ENCODE results near the gene LRRC8B.

The LRRC8B gene

DNA sequence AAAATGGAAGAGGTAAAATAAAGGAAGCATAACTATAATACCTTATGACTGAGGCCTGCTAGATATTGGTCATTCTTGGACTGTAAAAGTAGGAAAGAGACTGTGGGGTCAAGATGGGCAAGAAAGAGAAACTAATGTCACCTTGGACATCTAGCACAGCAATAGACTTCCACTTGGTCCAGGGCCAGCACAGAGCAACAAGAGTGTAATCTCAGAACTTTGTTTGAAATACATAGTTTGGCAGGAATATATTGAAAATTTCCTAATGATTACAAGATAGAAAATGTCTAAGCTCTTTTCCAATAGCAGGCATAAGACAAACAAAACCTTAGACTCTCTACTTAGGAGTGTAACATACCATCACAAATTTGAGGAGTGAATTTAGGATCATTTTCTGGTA, 112.9 kb downstream of the LRRC8B start:
- no peak for FAIRE-seq

DNA sequence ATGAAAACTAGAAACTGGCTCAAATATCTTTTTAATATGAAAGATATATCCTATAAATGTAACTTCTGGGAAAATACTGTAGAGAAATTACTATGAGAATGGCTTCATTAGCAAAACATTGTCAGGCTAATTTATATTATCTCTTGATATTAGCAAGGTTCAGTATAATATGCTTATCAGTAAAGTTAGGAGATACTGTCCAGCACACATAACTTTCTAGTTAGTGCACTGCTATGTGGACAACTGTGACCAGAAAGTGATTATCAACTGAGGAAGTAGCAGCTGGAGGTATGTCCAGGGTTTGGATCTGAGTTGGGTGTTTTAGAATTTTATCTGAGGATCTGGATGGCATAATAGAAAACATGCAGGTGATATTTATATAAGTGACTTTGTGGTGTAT, 115.8 kb downstream of the LRRC8B start:
- FAIRE-seq = no peak

DNA sequence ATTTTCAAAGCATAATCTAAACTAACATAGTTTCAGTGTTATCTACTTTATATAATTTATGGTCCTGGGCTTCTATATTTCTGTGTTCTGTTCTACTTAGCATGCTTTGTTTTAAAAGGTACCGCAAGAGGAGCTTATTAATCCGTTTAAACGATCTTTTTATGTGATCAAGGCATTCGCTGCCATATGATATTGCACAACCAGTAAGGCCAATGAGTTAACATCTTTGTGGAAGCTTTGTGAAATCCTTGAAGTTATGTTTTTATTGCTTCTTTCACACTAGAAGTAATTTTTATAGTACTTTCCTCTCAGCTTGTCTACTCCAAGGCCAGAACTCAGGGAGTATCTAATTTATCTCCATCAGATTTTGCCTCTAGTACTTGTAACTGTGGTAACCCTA, 117.2 kb downstream of the LRRC8B start:
- FAIRE-seq = no peak

DNA sequence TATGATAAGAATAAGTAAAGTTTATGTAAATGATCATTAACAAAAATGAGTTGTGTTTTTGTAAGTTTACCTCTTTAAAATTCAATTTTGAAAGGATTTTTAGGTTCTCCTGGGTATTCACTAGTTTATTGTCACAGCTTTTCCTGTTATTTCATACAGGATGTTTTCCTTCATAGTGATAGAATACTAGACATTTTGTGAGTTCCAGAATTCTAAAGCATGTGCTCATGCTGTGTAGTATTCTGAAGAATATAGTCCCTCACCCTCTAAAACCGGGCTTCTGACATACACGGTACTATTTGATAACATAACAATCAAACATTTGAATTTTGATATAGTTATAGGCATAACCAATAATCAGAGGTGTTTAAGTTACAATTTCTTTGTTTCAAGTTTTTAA, 118.9 kb downstream of the LRRC8B start:
- no peak for FAIRE-seq

DNA sequence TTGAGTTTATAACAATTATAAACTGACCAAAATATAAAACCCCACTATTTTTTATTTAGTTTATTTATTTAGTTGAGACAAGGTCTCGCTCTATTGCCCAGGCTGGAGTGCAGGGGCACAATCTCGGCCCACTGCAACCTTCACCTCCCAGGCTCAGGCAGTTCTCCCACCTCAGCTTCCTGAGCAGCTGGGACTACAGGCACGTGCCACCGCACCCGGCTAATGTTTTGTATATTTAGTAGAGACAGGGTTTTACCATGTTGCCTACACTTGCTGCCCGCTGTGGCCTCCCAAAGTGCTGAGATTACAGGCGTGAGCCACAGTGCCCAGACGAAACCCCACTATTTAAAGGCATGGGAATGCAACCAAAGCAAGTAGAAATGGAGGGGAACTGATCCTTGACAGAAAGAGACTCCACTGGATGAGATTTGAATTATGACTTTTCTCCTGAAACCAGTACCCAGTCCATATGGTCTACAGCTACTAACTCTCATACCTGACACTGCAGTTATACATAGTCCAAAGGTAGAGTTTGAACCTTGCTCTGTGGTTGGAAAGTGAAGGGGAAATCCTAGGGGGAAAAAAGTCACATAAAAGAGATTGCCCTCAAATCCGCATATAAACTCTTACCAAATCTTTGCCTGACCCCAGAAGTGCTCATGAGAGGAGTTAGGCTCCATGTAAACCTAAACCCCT, 119.6 kb downstream of the LRRC8B start:
- no peak for FAIRE-seq

DNA sequence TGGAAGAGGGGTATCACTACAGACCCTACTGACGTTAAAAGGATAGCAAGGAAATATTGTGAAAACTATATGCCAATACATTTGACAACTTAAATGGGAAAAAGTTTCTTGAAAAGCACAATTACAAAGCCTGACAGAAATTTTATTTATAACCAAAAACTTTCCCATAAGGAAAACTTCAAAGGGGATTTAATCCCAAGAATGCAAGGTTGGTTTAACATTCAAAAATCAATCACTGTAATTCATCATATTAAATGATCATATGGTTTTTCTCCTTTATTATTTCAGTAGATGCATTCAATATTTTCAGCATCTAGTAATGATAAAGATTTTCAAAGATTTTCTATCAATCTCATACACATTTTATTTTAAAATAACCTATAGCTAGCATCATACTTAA, 121.6 kb downstream of the LRRC8B start:
- FAIRE-seq = no peak

All from islet of Langerhans (tissue), 1 donor.